Cerebellar cortex (tissue), 1 donor: Measurements from ENCODE around the gene ARL2.
"Not testable (repeated sequence)": the region's sequence is repeated elsewhere in the genome, so short reads cannot be mapped to it uniquely, and the experiment has no call there.

ENCODE experiments used
- DNase-seq: peaks from one replicate; pipeline ENCODE4 v3.0.0-alpha.2; 2015; ENCODE audit warnings: low spot score

The ARL2 gene

GRCh38 chr11:65008016-65008415 lies 5.9 kb upstream of the ARL2 start:
- DNase-seq, result no peak

GRCh38 chr11:65008873-65009272 lies 5.1 kb upstream of the ARL2 start:
- DNase-seq, result no peak

- peak; percentile 86 for DNase-seq
Observed at GRCh38 chr11:65013130-65013887, 651 bp upstream of the ARL2 start.

GRCh38 chr11:65014726-65015227 lies 817 bp downstream of the ARL2 start:
- DNase-seq, result no peak

- DNase-seq, result no peak
Observed at GRCh38 chr11:65016705-65017104, 2.7 kb downstream of the ARL2 start.

- DNase-seq, result no peak
Observed at GRCh38 chr11:65017937-65018336, 4.0 kb downstream of the ARL2 start.

GRCh38 chr11:65019824-65020223 lies 5.9 kb downstream of the ARL2 start:
- no peak for DNase-seq

GRCh38 chr11:65021003-65021402 lies 7.0 kb downstream of the ARL2 start:
- DNase-seq, result no peak

- no peak for DNase-seq
Observed at GRCh38 chr11:65021509-65021908, 7.5 kb downstream of the ARL2 start.

GRCh38 chr11:65023502-65023901 lies 9.5 kb downstream of the ARL2 start:
- DNase-seq, result not testable (repeated sequence)

- no peak for DNase-seq
Observed at GRCh38 chr11:65026810-65027209, 12.8 kb downstream of the ARL2 start.

- peak; percentile 99 for DNase-seq
Observed at GRCh38 chr11:65027213-65028067, 13.5 kb downstream of the ARL2 start, which contains the start of gene SNX15. Gene SNX15 (plus strand): TSS chr11:65027439. CDS start chr11:65027538, 99 bp downstream.

- no peak for DNase-seq
Observed at GRCh38 chr11:65032216-65032615, 18.3 kb downstream of the ARL2 start.

GRCh38 chr11:65034423-65034822 lies 20.5 kb downstream of the ARL2 start:
- DNase-seq, result no peak

- no peak for DNase-seq
Observed at GRCh38 chr11:65035579-65035978, 21.6 kb downstream of the ARL2 start.

GRCh38 chr11:65036931-65037330 lies 23.0 kb downstream of the ARL2 start:
- peak; percentile 63 for DNase-seq

- no peak for DNase-seq
Observed at GRCh38 chr11:65040520-65040846, 26.5 kb downstream of the ARL2 start.

- peak; percentile 97 for DNase-seq
Observed at GRCh38 chr11:65040847-65041622, 27.1 kb downstream of the ARL2 start, which contains the start of gene SAC3D1. Gene SAC3D1 (plus strand): TSS chr11:65041210. CDS start chr11:65041293, 83 bp downstream.

- DNase-seq, result no peak
Observed at GRCh38 chr11:65042891-65043290, 28.9 kb downstream of the ARL2 start.

- DNase-seq, result peak; percentile 17
Observed at GRCh38 chr11:65043881-65044501, 30.0 kb downstream of the ARL2 start.

- DNase-seq, result no peak
Observed at GRCh38 chr11:65045061-65045460, 31.1 kb downstream of the ARL2 start.

GRCh38 chr11:65045728-65046127 lies 31.8 kb downstream of the ARL2 start:
- no peak for DNase-seq
